Measurements from ENCODE around the gene FCRL5. TPM values are rescaled to one million over a fixed set of nuclear protein-coding genes. Genes with fewer than 3 reads are reported as not detected.

The FCRL5 gene
- total RNA-seq, 1 experiment from 2014 or later: not detected

DNA sequence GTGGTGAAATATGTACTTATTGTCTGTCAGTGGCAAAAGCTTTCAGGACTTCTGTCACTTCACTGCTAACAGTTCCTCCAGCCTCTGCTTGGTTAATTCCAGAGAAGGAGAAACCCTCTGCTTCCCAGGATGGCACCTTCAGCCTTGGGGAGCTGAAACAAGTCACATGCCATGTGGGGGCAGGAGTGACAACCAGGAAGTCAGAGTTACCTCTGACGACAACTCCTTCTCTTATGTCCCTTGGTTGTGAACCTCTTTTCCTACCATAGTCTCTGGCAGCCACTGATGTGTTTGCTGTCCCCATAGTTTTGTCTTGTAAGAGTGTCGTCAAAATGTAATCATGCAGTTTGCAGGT lies 53.6 kb downstream of the FCRL5 start:
- DNase-seq: no peak
- H3K9me3 Mint-ChIP-seq (ENCODE audit: low read depth, unreplicated experiment): no peaks in the 10 kb centered on the region
- no TSS peak for BruUV-seq (replicated peaks)
- no peak overlapping the region for H3K27ac Mint-ChIP-seq (ENCODE audit: unreplicated experiment)
- intact Hi-C loops (cut with micrococcal nuclease; ENCODE audit: unreplicated experiment): loop anchor here (10.0 kb wide), 1 partner anchor 1516 kb away; no protein-coding TSS in a partner anchor
- peaks cover 2% of the 10 kb centered on the region for H3K36me3 Mint-ChIP-seq (ENCODE audit: insufficient read depth, unreplicated experiment)
- H3K4me1 Mint-ChIP-seq (ENCODE audit: low read depth, unreplicated experiment): no peaks in the 10 kb centered on the region
- peaks cover 28% of the 10 kb centered on the region for H3K27me3 Mint-ChIP-seq (ENCODE audit: unreplicated experiment)
- no peak overlapping the region for H3K4me3 Mint-ChIP-seq (ENCODE audit: low read depth, unreplicated experiment)
- CTCF ChIA-PET: no interaction called here
- TF ChIP-seq, protein P1, sequence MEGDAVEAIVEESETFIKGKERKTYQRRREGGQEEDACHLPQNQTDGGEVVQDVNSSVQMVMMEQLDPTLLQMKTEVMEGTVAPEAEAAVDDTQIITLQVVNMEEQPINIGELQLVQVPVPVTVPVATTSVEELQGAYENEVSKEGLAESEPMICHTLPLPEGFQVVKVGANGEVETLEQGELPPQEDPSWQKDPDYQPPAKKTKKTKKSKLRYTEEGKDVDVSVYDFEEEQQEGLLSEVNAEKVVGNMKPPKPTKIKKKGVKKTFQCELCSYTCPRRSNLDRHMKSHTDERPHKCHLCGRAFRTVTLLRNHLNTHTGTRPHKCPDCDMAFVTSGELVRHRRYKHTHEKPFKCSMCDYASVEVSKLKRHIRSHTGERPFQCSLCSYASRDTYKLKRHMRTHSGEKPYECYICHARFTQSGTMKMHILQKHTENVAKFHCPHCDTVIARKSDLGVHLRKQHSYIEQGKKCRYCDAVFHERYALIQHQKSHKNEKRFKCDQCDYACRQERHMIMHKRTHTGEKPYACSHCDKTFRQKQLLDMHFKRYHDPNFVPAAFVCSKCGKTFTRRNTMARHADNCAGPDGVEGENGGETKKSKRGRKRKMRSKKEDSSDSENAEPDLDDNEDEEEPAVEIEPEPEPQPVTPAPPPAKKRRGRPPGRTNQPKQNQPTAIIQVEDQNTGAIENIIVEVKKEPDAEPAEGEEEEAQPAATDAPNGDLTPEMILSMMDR (IDR thresholded peaks at IDR 0.05; ENCODE audit: unreplicated experiment): no peak

DNA sequence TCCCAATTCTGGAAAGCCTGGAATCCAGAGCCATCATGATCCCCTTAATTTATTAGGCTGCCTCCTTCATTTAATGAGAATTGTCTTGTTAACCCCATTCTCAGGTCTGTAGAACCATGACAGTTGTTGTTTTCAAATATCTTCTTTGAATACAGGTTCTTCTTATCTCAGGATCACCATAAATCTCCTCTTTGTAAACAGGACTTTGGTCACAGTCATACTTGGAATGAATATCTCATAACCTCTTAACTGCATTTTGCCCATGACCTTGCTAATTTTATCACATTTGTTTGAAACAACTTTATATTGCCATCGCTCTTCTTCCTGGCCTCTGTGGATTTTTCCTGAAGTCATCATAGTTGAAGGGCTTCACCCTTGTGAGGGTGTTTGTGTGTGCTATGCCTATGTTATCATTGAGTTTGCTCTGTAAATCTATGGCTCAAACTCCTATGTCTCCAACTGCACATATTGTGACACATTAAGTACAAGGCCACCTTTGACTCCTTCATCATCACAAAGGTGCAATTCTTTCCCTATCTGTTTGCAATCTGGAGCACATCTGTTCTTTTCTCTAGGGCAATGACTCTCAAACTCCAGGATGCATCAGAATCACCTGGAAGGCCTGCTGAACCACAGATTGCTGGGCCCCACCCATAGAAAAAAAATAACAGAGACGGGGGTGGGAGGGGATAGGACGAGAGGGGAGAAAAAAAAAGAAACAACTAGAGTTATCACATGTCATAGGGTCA lies 54.2 kb downstream of the FCRL5 start:
- CTCF ChIA-PET: no interaction called here
- no peak overlapping the region for H3K4me3 Mint-ChIP-seq (ENCODE audit: low read depth, unreplicated experiment)
- TF ChIP-seq, protein P1 (IDR thresholded peaks at IDR 0.05; ENCODE audit: unreplicated experiment): no peak
- peaks cover 5% of the 10 kb centered on the region for H3K36me3 Mint-ChIP-seq (ENCODE audit: insufficient read depth, unreplicated experiment)
- H3K27me3 Mint-ChIP-seq (ENCODE audit: unreplicated experiment): peaks cover 33% of the 10 kb centered on the region
- no peak for DNase-seq
- intact Hi-C loops (cut with micrococcal nuclease; ENCODE audit: unreplicated experiment): loop anchor here (10.0 kb wide), 1 partner anchor 1517 kb away; no protein-coding TSS in a partner anchor
- H3K27ac Mint-ChIP-seq (ENCODE audit: unreplicated experiment): no peak overlapping the region
- no TSS peak for BruUV-seq (replicated peaks)
- no peaks in the 10 kb centered on the region for H3K9me3 Mint-ChIP-seq (ENCODE audit: low read depth, unreplicated experiment)
- no peaks in the 10 kb centered on the region for H3K4me1 Mint-ChIP-seq (ENCODE audit: low read depth, unreplicated experiment)

DNA sequence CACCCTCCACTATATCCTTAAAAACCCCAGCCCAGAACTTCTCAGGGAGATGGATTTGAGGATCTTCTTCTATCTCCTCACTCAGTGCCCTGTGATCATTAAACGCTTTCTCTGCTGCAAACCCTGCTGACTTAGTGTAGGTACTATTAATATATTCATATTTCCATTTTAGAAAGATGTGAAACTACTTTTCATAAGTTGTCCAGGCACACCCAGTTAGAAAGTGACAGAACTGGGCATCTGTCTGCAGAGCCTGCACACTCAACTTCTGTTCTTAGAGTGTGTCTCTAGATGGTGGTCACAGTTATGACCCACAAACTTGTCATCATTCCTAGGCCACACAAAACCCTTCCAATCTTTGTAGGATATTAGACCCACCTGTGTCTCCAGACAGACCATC lies 55.0 kb downstream of the FCRL5 start:
- no TSS peak for BruUV-seq (replicated peaks)
- no peaks in the 10 kb centered on the region for H3K4me1 Mint-ChIP-seq (ENCODE audit: low read depth, unreplicated experiment)
- H3K4me3 Mint-ChIP-seq (ENCODE audit: low read depth, unreplicated experiment): no peak overlapping the region
- no peaks in the 10 kb centered on the region for H3K9me3 Mint-ChIP-seq (ENCODE audit: low read depth, unreplicated experiment)
- intact Hi-C loops (cut with micrococcal nuclease; ENCODE audit: unreplicated experiment): loop anchor here (10.0 kb wide), 1 partner anchor 1518 kb away; no protein-coding TSS in a partner anchor
- no peak for DNase-seq
- peaks cover 5% of the 10 kb centered on the region for H3K36me3 Mint-ChIP-seq (ENCODE audit: insufficient read depth, unreplicated experiment)
- CTCF ChIA-PET: no interaction called here
- TF ChIP-seq, protein P1 (IDR thresholded peaks at IDR 0.05; ENCODE audit: unreplicated experiment): no peak
- H3K27ac Mint-ChIP-seq (ENCODE audit: unreplicated experiment): no peak overlapping the region
- H3K27me3 Mint-ChIP-seq (ENCODE audit: unreplicated experiment): peaks cover 42% of the 10 kb centered on the region

DNA sequence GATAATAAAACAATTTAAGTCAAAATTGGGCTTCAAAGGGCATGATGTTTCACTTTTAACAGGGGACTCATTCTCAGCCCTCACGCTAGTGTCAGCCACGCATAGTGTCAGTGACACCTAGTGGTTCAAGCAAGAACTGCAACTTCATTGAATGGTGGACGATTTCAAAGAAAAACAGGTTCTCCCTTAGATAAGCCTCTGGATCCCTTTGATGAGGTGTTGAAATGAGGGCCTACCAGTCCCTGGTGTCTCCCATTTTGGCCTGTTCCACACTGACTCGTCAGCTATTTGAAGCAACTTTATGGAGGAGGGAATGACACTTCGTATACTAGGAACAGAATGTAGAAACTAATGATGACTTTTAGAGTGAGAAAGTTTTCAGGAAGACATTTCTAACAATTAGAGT lies 56.2 kb downstream of the FCRL5 start:
- TF ChIP-seq, protein P1 (IDR thresholded peaks at IDR 0.05; ENCODE audit: unreplicated experiment): peak; percentile 90
- Mint-ChIP-seq H3K9me3 (ENCODE audit: low read depth, unreplicated experiment) (no peaks in the 10 kb centered on the region), H3K36me3 (ENCODE audit: insufficient read depth, unreplicated experiment) (peaks cover 5% of the 10 kb centered on the region), H3K27me3 (ENCODE audit: unreplicated experiment) (peaks cover 53% of the 10 kb centered on the region), H3K27ac (ENCODE audit: unreplicated experiment) (no peak overlapping the region), H3K4me3 (ENCODE audit: low read depth, unreplicated experiment) (no peak overlapping the region), H3K4me1 (ENCODE audit: low read depth, unreplicated experiment) (no peaks in the 10 kb centered on the region)
- no TSS peak for BruUV-seq (replicated peaks)
- DNase-seq: peak; percentile 70
- intact Hi-C loops (cut with micrococcal nuclease; ENCODE audit: unreplicated experiment): loop anchor here (10.0 kb wide), 1 partner anchor 1519 kb away; no protein-coding TSS in a partner anchor
- CTCF ChIA-PET: interaction anchor here (1.0 to 1.9 kb wide), 5 partner anchors 9 to 629 kb away, joined by 3 to 13 read pairs (median 4); no protein-coding TSS in a partner anchor
